GM03348 (cell line): Measurements from ENCODE around the gene FOLR2.
A peak's percentile ranks its signal among the peaks of the same experiment; 100 is the strongest.
"Not testable (repeated sequence)": the region's sequence is repeated elsewhere in the genome, so short reads cannot be mapped to it uniquely, and the experiment has no call there.

Source experiments
- DNase-seq: peaks from one replicate; pipeline ENCODE4 v3.0.0; 2012; ENCODE audit warnings: low spot score

FOLR2 gene

DNA sequence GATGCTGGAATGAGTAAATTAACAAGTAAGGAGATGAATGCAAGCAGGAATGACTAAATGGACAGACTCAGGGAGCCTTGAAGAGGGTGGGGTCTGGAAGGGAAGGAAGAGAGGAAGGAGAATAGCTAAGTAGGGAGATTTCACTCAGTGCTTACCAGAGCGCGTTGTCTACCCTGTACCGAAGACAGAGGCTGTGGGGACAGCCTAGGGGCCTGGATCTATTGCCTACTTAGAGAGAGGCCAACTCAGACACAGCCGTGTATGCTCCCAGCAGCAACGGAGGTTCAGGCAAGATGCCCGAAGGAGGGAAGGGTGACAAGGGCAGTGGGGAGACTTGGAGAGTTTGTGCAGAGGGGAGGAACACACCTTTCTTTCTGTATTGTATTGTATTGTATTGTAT lies at the start of gene FOLR2:
TSS of gene FOLR2 (plus strand) at position 157 of the 400 bp plus-strand sequence. CDS start 1,791 bp downstream, outside the sequence.
- DNase-seq, result no peak

DNA sequence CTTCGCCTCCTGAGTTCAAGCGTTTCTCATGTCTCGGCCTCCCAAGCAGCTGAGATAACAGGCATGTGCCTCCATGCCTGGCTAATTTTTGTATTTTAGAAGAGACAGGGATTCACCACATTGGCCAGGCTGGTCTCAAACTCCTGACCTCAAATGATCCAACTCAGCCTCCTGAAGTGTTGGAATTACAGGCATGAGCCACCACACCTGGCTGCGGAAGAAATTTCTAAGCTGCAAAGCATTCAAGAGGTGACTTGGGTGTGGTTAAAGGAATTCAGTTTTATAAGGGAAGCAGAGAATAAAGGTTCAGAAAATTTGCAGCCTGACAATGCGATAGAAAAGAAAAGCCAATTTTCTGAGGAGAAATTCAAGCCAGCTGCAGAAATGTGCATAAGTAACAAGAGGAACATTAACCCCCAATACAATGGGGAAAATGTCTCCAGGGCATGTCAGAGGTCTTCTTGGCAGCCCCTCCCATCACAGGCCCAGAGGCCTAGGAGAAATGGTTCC lies 47.5 kb upstream of the FOLR2 start:
- DNase-seq, result not testable (repeated sequence)

DNA sequence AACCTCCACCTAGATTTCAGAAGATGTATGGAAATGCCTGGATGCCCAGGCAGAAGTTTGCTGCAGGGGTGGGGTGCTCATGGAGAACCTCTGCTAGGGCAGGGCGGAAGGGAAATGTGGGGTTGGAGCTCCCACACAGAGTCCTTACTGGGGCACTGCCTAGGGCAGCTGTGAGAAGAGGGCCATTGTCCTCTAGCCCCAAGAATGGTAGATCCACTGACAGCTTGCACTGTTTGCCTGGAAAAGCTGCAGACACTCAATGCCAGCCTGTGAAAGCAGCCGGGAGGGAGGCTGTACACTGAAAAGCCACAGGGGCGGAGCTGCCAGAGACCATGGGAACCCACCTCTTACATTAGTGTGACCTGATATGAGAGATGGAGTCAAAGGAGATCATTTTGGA lies 46.8 kb upstream of the FOLR2 start:
- not testable (repeated sequence) for DNase-seq

DNA sequence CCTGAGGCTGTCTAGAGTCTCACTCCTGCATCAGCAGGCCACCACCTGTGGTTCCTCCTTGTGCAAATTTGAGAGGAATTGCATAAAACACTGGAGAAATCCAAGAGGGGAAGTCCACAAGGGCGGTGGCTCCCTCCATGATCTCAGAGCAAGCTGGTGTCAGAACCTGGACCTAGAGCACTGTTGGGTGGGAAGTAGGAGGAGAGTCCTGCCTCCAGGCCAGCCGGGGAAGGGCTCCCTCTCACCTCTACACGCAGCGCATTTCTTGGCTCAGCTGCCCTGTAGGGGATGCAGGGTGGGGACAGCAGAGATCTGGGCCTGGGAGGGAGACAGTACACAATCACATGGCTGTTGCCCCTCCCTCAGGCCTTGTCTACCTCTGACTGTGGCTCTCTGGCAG lies 44.6 kb upstream of the FOLR2 start:
- not testable (repeated sequence) for DNase-seq

DNA sequence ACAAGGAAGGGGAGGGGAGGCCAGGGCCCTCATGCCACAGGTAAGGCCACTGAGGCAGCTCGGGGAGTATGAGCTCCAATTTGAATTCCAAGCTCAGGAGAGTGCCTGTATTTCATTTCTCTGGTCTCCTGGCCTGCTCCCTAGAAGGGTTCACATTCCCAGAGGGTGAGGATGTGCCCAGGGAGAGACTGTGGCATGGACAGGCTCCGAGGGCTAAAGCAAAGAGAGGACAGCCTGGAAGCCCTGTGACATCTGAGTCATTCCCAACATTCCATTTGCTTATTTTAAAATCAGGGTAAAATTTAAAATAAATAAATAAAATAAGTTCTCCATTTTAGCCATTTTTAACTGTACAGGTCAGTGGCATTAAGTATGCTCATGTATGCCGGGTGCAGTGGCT lies 43.3 kb upstream of the FOLR2 start:
- no peak for DNase-seq

DNA sequence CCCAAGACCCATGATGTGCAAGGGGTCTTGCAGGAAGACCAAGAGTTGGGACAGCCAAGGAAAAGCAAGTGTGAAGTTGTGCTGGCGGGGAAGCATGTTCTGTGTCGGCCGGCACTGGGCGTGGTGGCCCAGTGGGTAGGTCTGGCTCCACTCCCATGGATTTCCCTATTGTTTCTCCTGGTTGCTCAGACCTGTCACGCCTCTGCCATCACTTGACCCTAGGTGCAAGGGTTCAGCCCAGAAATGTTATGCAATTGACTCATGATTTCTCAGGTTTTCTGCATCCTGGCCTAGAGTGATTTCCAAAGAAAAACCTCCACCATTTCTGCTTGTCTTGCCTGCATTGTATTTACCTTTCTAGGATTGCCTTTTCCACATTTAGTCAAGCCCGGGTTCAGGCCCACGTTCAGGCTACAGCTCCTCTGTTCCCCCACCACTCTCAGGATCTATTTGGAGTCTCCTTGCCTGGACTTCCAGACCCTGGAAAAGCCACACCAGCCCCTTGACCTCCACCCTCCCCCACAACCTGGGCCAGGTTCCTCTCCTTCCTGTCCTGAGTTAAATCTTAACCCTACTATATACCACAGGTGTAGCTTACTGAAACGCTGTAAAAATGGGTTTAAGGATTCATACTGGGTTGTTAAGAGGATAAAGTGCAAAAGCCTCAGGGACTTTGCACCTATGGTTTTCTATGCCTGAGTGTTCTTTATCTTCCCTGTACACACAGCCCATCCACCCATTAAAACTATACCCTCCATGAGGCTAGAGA lies 42.1 kb upstream of the FOLR2 start:
- no peak for DNase-seq

DNA sequence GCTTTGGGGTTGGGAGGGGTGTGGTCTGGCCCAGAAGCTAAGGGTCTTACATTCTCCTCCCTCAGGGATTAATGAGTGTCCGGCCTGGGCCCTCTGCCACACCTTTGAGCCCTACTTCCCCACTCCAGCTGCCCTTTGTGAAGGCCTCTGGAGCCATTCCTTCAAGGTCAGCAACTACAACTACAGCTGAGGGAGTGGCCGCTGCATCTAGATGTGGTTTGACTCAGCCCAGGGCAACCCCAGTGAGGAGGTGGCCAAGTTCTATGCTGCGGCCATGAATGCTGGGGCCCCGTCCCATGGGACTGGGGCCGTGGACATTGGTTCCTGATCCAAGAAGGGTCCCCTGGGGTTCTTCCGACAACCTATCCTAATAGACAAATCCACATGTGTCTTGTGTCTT lies 38.9 kb upstream of the FOLR2 start:
- no peak for DNase-seq

DNA sequence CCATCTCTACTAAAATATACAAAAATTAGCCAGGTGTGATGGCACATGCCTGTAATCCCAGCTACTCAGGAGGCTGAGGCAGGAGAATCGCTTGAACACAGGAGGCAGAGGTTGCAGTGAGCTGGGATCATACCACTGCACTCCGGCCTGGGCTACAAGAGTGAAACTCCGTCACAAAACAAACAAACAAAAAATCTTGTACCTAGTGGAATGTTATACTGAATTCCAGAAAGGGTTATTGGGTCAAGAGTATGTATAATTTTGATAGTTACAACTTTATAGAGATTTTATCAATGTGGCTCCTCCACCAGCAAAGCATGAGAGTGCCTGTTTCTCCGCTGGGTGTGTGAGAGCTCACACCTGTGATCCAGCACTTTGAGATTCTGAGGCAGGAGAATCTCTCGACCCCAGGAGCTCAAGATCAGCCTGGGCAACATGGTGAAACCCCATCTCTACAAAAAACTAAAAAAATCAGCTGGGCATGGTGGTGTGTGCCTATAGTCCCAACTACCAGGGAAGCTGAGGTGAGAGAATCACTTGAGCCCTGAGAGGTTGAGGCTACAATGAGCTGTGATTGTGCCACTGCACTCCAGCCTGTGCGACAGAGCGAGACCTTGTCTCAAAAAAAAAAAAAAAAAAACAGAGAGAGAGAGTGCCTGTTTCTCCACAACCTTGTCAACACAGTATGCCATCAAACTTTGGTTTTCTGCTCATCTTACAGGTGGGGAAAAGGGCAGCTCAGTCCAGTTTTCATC lies 37.4 kb upstream of the FOLR2 start:
- DNase-seq, result no peak

DNA sequence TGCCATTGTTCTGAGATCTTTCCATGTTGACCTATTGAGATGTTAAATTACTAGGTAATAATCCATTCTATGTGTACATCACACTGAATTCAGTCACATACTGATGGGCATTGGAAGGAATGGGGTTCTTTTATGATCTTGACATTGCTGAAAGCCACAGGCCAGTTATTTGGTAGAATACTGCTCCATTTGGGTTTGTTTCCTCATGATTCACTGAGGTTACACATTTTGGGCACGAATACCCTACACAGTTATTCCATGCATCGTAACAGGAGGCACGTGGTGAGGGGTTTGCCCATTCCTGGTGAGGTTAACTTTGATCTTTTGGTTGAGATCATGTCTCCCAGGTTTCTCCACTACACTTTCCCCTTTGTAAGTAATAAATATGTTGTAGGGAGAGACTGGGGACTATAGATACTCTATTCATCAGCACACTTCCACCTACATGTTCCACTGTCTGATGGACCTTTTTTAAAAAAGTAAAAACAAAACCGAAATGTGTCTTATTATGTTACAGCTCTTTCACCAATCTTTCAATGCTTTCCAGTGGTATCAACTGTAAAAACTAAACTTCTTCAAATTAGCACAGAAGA lies 36.7 kb upstream of the FOLR2 start:
- DNase-seq, result no peak

DNA sequence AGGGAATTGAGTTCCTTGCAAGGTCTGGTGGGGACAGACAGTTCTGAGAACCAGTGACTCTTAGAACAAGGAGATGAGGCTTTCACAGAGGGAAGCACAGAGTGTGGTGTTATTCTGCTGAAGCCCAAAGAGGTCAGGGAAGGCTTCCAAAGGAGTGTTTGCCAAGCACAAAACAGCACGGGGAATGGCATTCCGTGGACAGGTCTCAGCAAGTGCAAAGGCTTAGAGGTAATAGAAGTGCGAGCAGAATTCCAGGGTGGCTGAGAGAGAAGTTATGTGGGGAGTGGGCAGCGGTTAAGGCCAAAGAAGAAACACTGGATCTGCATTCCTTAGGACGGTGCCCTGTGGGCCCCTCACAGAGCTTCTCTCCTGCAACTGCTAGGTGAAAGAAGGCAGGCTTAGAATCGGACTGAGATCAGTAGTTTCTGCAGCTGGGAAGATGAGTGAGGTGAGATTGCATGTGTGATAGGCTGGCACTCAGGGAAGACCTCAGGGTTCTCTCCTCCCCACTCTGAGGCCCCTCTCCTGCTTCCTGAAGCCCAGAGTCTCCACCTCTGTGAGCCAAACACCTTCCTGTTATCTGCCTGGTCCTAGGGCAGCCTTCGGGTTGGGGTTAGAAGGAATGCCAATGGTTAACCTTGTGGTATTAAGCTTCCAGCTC lies 35.6 kb upstream of the FOLR2 start:
- DNase-seq, result not testable (repeated sequence)

DNA sequence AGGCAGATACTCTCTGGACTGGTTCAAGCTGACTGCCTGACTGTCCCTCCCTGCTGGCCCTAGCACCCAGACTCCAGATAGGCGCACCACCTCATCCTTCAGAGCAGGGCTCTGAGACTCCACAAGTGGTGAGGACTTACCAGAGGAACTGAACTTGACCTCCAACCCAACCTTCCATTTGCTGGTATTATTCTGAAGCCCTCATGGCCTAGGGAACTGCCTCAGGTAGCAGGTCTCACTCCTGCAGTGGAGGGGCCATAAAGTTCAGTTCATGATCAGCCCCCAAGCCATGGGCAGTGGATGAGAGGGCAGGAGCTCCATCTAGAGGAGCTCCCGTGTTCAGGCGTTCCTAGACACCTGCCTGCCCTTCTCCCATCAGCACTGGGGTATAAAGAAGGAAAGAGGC lies 35.0 kb upstream of the FOLR2 start:
- DNase-seq, result peak; percentile 41

DNA sequence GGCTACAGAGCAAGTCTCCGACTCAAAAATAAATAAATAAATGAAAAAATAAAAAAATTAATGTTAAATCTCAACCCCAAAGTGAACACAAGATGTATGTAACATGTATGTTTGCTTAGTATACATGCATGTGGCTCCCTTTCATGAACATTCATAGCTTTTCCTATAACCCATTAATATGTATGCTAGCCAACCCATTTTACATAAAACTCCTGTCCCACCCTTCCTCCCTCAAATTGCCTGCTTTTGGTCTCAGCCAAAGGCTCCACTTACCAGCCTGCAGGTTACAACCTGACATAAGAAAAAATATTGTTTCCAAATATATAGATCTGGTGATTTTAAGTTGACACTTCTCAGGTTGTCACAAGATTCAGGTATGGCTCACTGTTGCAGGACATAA lies 28.3 kb upstream of the FOLR2 start:
- DNase-seq, result no peak

DNA sequence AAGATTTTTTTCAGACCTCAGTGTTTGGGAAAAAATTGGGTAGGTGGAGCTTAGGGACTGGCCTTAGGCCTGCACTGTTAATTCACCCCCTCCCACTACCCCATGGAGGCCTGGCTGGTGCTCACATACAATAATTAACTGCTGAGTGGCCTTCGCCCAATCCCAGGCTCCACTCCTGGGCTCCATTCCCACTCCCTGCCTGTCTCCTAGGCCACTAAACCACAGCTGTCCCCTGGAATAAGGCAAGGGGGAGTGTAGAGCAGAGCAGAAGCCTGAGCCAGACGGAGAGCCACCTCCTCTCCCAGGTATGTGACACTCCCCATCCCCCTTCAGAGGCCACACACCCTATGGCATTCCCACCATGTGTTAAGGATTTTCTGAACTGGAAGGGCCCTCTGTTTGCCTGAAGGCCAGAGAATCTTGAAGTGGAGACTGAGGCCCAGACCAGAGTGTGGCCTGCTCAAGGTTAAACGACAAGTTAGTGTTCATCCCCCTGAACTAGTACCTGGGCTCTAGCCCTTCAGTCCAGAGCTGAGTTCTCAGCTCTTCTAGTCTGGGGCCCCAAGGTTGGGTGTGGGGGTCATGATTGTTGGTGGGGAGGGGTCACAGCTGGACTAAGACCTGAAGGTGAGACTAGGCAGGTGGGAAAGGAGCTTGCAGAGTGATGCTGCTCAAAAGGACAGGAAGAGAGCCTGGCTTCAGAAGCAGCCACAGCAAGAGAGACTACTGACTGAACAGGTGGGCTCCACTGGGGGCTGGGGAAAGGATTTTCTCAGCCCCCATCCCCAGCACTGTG lies 26.9 kb upstream of the FOLR2 start:
- DNase-seq, result peak; percentile 32

DNA sequence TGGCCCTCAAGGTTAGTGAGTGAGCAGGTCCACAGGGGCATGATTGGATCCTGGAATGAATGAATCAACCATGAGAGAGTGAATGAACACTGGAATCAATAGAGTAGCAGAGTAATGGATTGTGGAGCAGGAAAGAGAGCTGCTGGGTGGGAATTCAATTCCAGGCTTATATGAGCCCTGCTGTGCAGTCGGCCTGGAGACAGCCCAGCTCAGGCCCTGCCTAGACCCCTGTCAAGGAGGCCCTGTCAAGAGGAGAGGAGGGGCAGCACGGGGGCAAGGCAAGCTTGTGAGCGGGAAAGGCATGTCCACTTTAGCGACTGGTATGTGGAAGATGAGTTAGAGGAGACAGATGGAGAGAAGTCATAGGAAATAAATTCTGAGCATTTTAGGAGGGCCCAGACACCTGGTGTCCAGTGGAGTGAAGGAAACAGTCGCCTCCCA lies 25.9 kb upstream of the FOLR2 start:
- DNase-seq, result no peak

DNA sequence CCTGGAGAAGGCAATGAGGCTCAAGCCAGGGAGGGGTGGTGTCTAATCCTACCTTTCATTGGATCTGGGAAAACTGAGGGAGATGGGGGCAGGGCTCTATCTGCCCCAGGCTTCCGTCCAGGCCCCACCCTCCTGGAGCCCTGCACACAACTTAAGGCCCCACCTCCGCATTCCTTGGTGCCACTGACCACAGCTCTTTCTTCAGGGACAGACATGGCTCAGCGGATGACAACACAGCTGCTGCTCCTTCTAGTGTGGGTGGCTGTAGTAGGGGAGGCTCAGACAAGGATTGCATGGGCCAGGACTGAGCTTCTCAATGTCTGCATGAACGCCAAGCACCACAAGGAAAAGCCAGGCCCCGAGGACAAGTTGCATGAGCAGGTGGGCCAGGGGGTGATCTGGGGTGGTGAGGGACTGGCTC lies 24.6 kb upstream of the FOLR2 start, which contains the start of gene FOLR1:
TSS of gene FOLR1 (plus strand) at position 180 of the 421 bp plus-strand sequence. CDS start at position 214, 34 bp downstream.
- DNase-seq, result no peak

DNA sequence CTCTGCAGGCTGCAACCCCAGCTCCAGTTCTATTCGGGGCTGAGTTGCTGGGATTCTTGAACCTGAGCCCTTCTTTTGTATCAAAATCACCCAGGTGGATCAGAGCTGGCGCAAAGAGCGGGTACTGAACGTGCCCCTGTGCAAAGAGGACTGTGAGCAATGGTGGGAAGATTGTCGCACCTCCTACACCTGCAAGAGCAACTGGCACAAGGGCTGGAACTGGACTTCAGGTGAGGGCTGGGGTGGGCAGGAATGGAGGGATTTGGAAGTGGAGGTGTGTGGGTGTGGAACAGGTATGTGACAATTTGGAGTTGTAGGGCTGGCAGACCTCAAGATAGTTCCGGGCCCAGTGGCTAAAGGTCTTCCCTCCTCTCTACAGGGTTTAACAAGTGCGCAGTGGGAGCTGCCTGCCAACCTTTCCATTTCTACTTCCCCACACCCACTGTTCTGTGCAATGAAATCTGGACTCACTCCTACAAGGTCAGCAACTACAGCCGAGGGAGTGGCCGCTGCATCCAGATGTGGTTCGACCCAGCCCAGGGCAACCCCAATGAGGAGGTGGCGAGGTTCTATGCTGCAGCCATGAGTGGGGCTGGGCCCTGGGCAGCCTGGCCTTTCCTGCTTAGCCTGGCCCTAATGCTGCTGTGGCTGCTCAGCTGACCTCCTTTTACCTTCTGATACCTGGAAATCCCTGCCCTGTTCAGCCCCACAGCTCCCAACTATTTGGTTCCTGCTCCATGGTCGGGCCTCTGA lies 20.9 kb upstream of the FOLR2 start:
- DNase-seq, result no peak

DNA sequence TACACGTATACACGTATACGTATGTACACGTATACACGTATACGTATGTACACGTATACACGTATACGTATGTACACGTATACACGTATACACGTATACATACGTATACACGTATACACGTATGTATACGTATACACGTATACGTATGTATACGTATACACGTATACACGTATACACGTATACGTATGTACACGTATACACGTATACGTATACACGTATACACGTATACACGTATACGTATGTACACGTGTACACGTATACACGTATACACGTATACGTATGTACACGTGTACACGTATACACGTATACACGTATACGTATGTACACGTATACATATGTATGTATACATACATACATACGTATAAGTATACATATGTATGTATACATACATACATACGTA lies 15.1 kb upstream of the FOLR2 start:
- DNase-seq, result not testable (repeated sequence)

DNA sequence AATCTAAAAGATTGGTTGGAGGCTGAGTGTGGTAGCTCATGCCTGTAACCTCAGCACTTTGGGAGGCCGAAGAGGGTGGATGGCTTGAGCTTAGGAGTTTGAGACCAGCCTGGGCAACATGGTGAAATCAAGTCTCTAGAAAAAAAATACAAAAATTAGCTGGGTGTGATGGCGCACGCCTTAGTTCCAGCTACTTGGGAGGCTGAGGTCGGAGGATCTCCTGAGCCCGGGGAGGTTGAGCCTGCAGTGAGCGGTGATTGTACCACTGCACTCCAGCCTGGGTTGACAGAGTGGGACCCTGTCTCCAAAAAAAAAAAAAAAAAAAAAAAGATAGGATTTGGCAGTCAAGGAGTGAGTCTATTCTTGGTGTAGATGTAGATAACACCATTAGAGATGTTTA lies 14.0 kb upstream of the FOLR2 start:
- DNase-seq, result no peak

DNA sequence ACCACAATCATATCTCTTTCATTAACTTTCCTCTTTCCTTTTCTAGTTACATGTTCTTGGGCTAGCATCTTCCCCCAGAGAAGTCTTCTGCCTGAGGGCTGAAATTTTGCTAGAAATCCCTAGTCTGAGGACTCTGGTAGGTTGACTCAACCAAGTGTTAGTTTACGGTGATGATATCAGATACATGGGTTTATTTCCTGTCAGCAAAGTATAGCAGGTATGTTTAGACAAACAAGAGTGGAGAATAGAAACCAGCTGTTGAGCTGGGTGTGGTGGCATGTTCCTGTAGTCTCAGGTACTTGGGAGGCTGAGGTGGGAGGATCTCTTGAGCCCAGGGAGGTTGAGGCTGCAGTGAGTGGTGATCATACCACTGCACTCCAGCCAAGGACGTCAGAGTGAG lies 13.4 kb upstream of the FOLR2 start:
- DNase-seq, result no peak

DNA sequence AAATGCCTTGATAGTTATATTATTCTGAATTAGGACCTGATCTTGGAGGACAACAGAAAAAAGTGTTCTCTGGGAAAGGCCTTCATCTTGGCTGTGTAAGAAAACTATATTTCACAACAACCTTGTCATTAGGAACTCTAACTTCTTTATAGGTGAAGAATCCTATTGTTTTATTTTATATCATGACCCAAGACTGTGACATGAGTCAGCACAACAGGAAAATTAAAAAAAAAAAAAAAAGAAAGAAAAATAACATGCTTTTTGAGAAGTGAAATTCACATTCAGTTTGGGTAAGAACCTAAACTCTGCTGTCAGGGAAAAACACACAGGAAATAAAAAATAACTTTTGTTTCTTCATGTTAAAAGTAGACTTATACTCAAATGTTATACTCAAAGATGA lies 11.7 kb upstream of the FOLR2 start:
- no peak for DNase-seq

DNA sequence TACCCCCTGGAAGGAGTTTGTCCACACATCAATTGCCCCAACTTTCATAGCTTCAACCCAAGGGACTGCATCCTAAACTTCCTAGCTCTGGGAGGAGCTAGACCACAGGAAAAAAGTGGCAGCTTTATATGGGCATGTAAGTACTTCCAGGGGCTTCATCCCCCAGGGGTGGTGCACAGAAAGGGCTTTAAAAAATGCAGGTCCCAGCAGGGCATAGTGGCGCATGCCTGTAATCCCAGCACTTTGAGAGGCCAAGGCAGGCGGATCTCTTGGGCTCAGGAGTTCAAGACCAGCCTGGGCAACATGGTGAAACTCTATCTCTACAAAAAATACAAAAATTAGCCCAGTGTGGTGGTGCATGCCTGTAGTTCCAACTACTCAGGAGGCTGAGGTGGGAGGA lies 9.8 kb upstream of the FOLR2 start:
- not testable (repeated sequence) for DNase-seq
